GM10266 (cell line): ENCODE measurements around the gene LIMA1.

ENCODE experiments used
- DNase-seq: peaks from one replicate; pipeline ENCODE4 v3.0.0; 2012; ENCODE audit errors: extremely low spot score
- TF ChIP-seq, protein P1 (sequence below): IDR thresholded peaks from 2 replicates; pipeline ENCODE4 v1.5.1; 2012; ENCODE audit warnings: mild to moderate bottlenecking, low read depth; ENCODE audit not compliant: control insufficient read depth, insufficient read depth; ENCODE audit errors: missing control alignments

The LIMA1 gene

DNA sequence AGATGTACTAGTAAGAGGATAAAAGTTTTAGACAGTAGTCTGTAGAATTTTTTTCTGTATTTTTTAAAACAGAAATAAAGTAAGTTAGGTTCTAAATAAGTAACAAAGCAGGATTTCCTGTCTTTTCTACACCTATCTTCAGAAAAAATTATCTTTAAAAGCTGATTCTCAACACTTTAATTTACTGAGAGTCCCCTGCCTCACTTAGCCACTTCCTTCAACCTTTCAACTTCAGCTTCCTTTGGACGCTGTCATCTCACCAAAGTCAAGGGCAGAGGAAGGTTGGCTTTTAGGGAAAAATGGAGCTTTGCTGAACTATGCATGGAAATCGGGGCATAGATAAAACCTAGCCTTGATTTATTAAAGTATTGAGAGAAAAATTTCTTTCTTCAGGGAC, 71.3 kb downstream of the LIMA1 start:
- DNase-seq: no peak
- TF ChIP-seq, protein P1, sequence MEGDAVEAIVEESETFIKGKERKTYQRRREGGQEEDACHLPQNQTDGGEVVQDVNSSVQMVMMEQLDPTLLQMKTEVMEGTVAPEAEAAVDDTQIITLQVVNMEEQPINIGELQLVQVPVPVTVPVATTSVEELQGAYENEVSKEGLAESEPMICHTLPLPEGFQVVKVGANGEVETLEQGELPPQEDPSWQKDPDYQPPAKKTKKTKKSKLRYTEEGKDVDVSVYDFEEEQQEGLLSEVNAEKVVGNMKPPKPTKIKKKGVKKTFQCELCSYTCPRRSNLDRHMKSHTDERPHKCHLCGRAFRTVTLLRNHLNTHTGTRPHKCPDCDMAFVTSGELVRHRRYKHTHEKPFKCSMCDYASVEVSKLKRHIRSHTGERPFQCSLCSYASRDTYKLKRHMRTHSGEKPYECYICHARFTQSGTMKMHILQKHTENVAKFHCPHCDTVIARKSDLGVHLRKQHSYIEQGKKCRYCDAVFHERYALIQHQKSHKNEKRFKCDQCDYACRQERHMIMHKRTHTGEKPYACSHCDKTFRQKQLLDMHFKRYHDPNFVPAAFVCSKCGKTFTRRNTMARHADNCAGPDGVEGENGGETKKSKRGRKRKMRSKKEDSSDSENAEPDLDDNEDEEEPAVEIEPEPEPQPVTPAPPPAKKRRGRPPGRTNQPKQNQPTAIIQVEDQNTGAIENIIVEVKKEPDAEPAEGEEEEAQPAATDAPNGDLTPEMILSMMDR: no peak

DNA sequence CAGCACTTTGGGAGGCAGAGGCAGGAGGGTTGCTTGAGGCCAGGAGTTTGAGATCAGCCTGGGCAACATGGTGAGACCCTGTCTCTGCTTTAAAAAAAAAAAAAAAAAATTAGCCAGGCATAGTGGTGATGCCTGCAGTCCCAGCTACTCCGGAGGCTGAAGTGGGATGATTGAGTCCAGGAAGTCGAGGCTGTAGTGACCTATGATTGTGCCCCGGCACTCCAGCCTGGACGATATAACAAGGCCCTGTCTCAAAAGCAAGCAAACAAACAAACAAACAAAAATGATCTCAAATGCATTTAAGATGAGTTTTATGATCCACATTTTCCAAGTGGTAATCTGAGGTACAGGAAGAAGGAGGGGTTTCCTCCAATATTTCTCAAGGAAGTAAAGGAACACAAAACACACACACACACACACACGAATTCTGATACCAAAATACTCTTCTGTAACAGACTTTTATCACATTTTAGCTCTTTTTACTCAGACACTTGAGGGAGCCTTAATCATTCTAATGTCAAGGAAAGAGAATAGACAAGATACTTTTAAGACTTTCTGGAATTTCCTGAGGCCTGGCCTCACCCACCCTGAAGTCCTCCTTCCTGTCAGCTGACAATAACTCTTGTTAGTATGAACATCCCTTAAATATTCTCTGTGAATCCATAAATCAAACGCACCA, 71.8 kb downstream of the LIMA1 start:
- DNase-seq: no peak

GRCh38 chr12:50207424-50207823, 75.9 kb downstream of the LIMA1 start:
- TF ChIP-seq, protein P1: no peak

More for the DNA sequence above, 71.8 kb downstream of the LIMA1 start:
- TF ChIP-seq, protein P1: no peak

DNA sequence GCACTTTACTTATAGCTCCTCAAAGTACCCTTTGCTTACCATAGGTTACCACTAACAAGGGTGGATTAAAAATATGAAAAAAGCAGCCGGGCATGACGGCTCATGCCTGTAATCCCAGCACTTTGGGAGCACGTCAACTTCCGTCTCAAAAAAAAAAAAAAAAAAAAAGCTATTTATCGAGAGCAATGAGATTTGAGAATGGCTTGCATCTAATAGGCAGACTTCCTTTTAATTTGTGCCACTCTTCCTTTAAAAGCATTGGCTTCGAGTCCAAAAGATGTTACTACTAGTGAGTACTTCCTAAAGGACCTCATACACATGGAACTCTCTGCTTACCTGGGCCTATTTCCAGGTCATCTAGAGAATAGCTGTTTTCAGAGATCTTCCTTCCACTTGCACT, 77.7 kb downstream of the LIMA1 start:
- DNase-seq: no peak
- TF ChIP-seq, protein P1: no peak

More at GRCh38 chr12:50207424-50207823, 75.9 kb downstream of the LIMA1 start:
- no peak for DNase-seq

- TF ChIP-seq, protein P1: no peak
- no peak for DNase-seq
Measured at GRCh38 chr12:50203691-50204090, 79.6 kb downstream of the LIMA1 start.

DNA sequence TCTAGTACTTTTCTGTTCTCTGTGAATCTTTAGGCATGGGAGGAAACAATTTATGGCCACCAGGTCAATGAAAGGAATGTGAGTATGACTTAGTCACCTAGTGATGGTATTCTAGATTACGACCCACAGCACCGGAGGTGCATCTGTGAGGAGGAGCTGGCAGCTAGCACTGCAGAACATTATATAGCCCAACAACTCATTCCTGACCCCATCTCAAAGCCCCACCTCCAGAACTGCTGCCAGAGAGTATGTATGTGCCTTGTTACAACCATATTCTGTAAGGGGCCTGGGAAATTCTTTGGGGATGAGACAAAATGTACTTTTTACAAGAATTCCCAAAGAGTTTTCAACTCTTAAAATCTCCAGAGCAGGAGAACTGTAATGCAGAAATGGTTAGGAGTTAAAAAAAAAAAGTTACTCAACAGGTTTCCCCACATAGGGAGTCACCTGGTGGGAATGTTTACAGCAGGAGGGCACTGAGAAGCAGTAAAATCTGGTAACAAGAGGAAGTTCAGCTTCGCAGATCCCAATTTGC, 81.3 kb downstream of the LIMA1 start:
- TF ChIP-seq, protein P1: no peak
- DNase-seq: no peak

DNA sequence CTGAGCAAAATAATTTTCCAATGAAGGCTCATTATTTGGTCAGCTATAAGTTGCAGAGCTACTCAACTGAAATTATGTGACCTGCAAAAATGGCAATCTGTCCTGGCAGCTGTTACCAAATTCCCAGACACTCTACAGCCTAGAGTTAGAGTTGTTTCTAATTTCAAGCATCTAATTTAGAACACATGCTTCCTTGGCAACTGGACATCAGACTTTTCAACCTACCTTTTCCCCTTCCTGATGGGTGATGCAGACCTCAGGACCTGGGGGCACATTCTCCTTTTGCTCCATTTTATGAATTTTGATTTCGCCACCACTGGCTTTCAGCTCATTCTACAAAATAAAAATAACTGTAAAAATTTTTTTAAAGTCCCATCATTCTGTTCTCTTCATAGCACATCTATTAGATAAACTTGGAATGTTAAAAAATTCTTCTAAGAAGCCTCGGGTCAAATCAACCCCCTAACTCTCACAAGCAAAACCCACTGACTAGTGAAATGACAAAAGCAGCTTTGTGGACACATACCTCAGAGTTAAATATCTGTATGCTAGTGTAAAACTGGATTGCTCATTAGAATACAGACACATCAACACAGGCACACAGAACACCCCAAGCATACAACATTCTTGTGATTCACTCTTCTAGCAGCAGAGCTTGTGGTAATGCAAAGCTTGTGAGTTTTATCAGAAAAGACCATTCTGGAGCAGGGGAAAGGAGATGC, 82.6 kb downstream of the LIMA1 start:
- DNase-seq: no peak
- TF ChIP-seq, protein P1: no peak
